SK-N-MC (cell line): ENCODE results near the gene C2CD2.

Experiments
- EZH2 ChIP-seq: fragments of 200-600 bp; sonication (generic); IDR thresholded peaks from one replicate; pipeline ENCODE4 v1.6.1; 2017; ENCODE audit warnings: antibody characterized with exemption
- POLR2AphosphoS5 ChIP-seq: IDR thresholded peaks from 2 replicates; pipeline ENCODE4 v1.6.1; 2012; ENCODE audit warnings: mild to moderate bottlenecking, low read depth, low read length, borderline replicate concordance

GRCh38 chr21:41955516-41955915 lies 1.7 kb upstream of the C2CD2 start:
- TF ChIP-seq EZH2 (no peak), POLR2AphosphoS5 (no peak)
